Activated CD4-positive, alpha-beta T cell treated with anti-CD3 and anti-CD28 coated beads, Interleukin-2, amount 50 U/mL, for 4 hours (primary cell): ENCODE data around the gene RASL10A.

Experiments
- DNase-seq, 2 experiments: peaks; one replicate each; pipeline ENCODE4 v3.0.0-alpha.2; 2020

The RASL10A gene

DNA sequence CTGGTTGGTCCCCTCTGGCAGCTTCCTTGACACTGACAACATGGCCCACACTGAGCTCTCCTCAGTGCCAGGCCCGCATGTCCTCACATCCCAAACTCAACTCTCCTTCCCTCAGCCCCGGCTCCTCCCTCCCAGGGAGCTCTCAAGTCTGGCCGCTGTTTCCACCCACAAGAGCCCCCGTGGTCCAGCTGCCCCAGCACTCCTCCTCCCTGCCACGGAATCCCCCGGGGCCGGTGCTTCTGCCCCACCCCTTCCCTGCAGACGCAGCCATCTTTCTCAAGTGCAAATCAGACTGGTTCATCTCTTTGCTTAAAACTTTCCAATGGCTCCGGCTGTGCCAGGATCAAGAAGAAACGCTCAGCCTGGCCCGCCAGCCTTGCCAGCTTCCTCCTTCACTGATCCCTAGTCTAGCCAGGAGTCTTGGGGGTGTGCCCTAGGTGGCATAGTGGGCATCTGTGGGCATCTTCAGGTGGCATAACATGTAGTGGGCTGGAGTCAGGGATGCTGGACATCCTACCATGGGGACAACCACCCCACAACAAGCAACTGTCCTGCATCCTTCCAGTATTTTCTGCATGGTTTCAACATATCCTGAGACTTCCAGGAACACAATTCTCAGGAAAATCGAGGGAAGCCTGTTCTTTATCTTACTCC lies 22.3 kb upstream of the RASL10A start:
- no peak for DNase-seq

GRCh38 chr22:29336751-29337490 lies 21.4 kb upstream of the RASL10A start:
- no peak for DNase-seq

DNA sequence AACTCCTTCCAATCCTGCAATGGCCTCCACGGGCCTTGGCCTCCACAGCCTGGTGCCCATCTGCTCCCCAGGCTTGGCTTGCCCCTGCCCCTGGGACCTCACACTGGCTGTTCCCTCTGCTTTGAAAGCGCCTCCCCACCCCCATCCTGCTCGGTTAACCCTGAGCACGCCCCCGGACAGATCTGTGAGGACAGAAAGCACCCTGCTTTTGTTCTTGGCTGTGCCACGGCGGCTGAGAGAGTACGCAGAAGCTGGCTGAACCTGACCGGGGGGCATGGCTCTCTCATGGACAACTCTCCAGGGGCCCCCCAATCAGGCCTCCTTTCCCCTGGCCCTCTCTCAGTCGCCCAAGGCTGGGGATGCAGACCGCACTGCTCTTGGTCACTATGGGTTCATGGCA lies 20.2 kb upstream of the RASL10A start:
- DNase-seq = no peak

DNA sequence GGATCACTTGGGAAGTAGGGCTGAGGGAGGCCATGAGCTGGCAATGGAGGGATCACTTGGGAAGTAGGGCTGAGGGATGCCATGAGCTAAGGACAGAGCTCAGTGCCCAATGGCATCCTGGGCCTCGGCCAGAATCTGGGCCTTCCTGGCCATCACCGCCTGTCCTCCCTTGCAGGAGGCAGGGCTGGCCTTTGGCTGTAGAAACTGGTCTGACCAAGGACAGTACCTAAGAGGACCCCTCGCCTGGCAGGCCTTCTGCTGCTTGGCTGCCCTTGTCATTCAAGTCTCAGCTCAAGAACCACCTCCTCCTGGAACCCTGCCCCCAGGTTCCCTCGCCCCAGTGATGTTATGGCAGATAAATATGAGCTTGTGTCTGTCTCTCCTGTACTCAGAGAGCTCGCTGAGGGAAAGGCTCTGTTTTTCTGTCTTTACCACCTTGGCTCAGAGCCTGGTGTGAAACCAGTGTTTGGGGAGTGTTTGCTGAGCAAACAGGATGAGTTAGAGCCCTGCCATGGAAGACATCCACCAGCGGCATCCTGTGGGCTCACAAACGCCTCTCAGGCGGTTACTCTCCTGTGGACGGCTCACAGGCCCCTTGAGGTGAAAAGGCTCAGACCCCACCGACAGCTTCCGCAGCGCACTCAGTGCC lies 19.3 kb upstream of the RASL10A start:
- no peak for DNase-seq

GRCh38 chr22:29334148-29334547 lies 18.7 kb upstream of the RASL10A start:
- no peak for DNase-seq

DNA sequence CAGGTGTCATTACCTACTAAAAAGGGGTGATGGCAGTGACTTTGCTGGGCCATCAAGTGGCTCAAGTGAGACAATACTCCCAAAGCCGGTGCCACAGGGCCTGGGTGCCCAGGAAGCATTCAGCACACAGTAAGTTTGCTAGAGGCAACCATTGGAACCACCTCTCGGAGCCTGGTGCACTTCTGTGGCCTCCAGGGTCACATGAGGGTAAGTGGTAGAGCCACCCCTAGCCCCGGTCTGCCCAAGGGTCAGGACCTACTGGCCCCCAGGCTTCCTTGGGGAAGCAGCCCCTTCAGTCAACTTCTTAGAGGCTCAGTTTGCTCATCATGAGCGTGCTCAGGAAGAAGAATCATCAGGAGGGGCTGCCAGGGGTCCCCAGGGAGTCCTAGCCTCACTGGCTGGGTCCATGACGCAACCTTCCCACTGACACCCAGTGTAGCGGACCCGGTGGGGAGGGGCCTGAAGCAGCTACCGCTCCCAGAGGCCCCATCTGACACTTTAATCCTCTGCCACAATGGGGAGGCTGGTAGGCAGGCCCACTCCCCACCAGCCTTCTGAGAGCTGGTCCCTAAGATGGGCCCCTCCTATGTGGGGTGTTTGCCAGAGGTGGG lies 17.5 kb upstream of the RASL10A start:
- no peak for DNase-seq

GRCh38 chr22:29331658-29332300 lies 16.3 kb upstream of the RASL10A start:
- no peak for DNase-seq

GRCh38 chr22:29331213-29331612 lies 15.7 kb upstream of the RASL10A start:
- no peak for DNase-seq

DNA sequence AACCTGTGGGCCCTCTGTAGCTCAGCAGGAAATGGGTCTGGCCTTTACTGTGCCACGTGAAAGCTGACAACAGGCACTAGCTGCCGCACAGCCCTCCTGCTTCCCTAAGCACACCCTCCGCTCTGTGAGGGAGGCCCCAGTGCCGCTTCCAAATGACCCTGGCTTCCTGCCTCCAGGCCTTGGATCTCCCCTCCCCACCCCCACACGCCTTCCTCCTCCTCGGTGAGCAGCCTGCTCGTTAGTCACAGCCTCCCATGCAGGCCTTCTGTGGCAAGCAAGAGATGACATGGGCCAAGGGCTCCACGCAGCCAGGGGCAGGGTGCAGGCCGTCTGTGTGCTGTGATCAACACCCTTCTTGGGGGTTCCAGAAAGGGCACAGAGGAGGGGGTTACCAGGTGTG lies 15.3 kb upstream of the RASL10A start:
- DNase-seq = no peak

- no peak for DNase-seq
Observed at GRCh38 chr22:29330291-29330690, 14.8 kb upstream of the RASL10A start.

DNA sequence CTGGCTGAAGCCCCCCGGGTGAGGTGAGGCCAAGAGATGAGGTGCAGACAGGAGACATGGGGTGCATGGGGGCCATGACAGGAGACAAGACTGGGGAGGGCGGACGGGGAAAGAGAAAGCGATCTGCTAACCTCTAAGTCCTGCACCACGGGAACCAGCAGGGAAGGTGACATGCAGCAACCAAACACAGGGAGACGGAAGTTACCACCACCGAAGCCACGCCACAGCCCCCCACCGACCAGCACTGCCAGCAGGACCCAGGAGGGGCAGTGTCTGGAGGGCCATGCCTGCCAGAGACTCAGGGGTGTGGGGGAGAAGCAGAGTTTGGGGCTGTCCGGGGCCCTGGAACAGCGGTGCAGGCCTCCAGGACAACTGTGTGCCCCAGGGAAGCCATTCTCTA lies 14.1 kb upstream of the RASL10A start:
- no peak for DNase-seq

DNA sequence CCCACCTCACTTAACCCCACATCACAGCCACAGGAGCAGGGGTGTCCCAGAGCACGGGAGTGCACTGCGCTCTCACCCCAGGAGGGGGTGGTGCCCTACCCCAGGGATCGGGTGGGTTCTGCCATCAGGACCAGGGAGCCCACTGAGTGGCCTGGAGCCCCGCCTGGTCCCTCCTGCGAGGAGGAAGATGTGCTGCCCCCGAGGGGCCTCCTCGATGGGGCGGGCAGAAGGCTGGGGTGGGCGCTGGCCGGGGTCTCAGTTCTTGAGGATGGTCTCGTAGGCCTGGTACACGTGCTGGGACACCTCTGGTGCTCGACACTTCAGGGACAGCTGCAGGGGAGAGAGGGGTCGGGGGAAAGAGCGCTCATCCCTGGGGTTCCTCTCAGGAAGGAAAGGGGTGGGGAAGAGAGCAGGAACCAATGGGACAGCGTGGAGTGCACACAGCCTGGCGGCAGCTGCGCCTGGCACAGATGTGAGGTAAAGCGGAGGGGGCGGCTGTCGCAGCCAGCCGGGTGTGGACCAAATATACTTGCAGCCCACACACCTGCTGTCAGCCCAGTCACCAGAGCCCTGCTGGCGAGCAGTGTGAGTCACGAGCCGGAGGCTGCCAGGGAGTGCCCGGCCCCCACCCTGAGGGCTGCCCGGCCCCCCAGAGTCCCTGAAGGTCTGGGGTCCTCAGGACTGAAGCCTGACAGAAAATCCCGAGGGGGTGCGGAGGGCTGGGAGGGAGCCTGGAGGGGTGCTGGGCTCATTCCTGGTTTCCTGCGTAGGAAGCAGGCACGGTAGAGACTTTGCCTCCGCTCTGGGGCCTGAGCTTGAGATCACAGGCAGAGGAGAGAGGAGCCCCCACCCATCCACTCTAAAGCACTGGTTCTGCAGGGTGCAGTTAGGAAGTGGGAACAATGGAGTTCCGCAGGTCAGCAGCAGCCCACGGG lies 13.3 kb upstream of the RASL10A start:
- DNase-seq = no peak

- no peak for DNase-seq
Observed at GRCh38 chr22:29328055-29328454, 12.6 kb upstream of the RASL10A start.

DNA sequence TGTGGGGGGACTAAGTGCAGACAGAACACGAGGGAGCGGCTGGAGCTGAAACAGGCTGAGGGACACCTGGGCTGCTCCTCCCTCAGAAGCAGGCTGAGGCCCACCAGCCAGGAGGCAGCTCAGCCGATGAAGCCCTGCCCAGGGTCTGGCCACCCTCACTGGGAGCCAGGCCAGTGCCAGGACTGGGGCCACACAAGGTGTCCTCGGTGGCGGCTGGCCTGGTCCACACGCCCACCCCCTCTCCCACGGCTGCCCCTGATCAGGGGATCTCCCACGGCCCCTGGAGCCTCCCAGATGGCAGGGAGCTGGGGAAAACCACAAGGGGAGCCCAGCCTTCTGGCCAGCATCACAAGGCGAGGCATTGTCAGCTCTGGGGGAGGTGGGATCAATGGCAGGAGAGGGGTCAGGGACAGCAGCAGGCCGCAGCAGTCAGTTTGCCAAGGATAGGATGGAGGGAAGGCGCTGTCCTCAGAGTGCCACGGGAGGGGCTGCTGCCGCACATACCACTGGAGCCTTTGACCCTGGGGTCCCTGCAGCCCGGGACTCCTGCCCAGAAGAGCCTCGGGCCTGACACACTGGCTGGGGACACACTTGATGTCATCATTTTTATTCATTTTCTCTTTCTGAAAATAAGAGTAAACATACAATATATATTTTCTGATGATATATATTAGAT lies 11.7 kb upstream of the RASL10A start:
- DNase-seq = no peak

DNA sequence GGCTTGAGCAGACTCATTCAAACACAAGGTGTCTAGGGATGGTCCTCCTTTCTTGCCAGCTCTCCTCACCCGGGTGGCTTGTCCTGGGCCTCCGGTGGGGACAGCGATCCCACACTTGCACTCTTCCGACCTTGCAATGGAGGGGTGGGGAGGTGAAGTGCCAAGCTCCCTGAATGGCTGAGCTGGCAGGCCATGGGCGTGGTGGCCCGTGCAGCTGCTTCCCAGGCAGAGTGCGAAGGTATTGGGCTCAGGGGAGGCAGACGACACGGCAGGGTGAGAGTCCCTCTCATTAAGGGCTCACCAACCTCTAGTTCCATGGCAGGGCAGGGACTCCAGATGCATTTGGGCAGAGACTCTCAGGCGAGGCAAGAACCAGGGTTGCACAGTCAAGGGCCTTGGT lies 11.0 kb upstream of the RASL10A start:
- no peak for DNase-seq

DNA sequence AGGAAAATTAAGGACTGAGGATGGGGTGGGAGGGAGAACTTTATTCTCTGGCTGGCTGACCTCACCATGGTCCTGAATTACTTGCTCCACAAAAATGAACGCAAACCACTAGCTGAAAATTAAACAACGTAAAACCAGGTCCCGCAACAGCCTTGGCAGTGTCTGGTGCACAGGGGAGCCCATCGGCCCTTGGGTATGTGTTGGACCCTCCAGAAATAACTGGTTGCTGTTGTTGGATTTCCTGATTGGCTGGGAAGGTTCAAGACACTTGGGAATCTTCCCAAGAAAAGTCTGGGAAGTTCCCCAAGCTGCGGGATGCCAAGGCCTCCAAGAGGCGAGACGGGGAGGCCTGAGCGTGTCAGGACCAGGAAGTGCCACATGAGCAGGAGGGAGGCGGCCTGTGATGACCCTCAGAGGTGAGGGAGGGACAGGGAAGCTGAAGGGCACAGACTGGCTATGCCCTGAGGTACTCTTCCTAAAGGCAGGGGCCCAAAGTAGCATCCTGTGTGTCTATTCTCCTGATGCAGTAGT lies 10.4 kb upstream of the RASL10A start:
- no peak for DNase-seq

- DNase-seq = no peak
Observed at GRCh38 chr22:29325356-29325755, 9.9 kb upstream of the RASL10A start.

GRCh38 chr22:29323641-29324040 lies 8.1 kb upstream of the RASL10A start:
- no peak for DNase-seq

GRCh38 chr22:29320546-29320945 lies 5.0 kb upstream of the RASL10A start:
- no peak for DNase-seq

- no peak for DNase-seq
Observed at GRCh38 chr22:29319072-29319471, 3.6 kb upstream of the RASL10A start.

DNA sequence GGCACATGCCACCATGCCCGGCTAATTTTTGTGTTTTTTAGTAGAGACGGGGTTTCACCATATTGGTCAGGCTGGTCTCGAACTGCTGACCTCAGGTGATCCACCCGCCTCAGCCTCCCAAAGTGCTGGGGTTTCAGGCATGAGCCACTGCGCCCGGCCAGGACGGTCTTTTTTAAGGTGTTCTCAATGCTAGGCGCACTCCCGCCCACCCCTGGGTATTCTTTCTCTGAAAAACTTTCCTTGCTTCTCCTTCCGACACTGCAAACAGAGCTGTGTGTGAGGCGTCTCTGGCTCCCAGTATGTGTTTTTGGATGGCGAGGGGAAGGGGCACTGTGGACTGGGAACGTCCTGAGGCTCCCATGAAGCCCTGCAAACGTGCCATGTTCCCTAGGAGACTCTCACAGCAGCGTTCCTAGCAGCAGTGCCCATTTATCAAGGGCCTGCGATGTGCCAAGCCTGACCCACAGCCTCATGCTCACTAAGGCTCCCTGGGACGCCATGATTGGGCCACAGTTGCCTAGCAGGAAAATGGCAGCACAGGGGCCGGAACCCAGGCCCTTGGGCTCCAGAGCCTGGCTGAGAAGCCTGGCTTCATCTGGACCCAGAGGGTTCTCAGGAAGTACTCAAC lies 2.4 kb upstream of the RASL10A start:
- no peak for DNase-seq
